Measurements from ENCODE around the gene TUBA3D. TPM values are rescaled to one million over a fixed set of nuclear protein-coding genes. Genes with fewer than 3 reads are reported as not detected.
"Not testable (repeated sequence)": the region's sequence is repeated elsewhere in the genome, so short reads cannot be mapped to it uniquely, and the experiment has no call there.

TUBA3D gene
- total RNA-seq, 1 experiment from 2014 or later: not detected

DNA sequence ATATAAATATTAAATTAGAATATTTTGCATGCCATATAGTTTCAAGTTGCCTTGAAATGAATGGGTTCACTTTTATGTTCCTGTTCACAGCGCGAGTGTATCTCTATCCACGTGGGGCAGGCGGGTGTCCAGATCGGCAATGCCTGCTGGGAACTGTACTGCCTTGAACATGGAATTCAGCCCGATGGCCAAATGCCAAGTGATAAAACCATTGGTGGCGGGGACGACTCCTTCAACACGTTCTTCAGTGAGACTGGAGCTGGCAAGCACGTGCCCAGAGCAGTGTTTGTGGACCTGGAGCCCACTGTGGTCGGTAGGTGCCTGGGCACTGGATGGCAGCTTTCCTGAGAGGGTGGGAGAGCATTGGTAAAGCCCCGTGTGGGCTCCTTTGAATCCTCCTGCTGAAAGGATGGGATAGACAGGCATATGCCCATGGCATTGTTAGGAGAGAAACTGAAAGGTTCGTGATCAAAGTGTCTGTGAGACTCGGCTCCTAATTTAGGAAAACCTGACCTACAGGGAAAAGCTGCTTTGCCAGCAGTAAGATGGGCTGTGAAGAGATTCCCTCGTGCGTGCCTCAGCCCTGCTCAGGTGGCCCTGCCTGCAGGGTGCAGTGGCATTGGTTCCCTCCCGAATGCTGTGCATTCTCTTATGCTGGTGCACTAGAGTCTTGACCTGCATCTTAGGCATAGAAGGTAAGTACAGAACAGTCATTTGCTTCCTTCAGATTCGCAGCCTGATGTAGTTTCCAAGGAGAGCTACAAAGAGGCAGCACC is 2.3 kb downstream of the TUBA3D start:
- not testable (repeated sequence) for H2AFZ ChIP-seq (ENCODE audit: low read length); H3K4me3 ChIP-seq (ENCODE audit: low read length); H3K9ac ChIP-seq (ENCODE audit: low read length); H3K4me2 ChIP-seq (ENCODE audit: low read depth, low read length, poor library complexity, severe bottlenecking); H3K9me2 ChIP-seq (replicated peaks; ENCODE audit: insufficient read depth, low read length); H3K4me1 ChIP-seq (ENCODE audit: low read length); H3K27ac ChIP-seq (ENCODE audit: low read length); H3K36me3 ChIP-seq (ENCODE audit: insufficient read depth, low read length); H3K79me2 ChIP-seq (ENCODE audit: low read length); H3K27me3 ChIP-seq (ENCODE audit: low read length); H4K20me1 ChIP-seq (ENCODE audit: insufficient read depth, low read depth, low read length); H3K9me3 ChIP-seq (ENCODE audit: low read length)
- DNase-seq: peak; percentile 20

- H3K27me3 ChIP-seq (ENCODE audit: low read length); H3K4me3 ChIP-seq (ENCODE audit: low read length); H3K9me3 ChIP-seq (ENCODE audit: low read length); H3K36me3 ChIP-seq (ENCODE audit: insufficient read depth, low read length); H2AFZ ChIP-seq (ENCODE audit: low read length); H3K4me1 ChIP-seq (ENCODE audit: low read length); H3K27ac ChIP-seq (ENCODE audit: low read length); H3K9ac ChIP-seq (ENCODE audit: low read length); H3K9me2 ChIP-seq (replicated peaks; ENCODE audit: insufficient read depth, low read length); H3K79me2 ChIP-seq (ENCODE audit: low read length); H4K20me1 ChIP-seq (ENCODE audit: insufficient read depth, low read depth, low read length); H3K4me2 ChIP-seq (ENCODE audit: low read depth, low read length, poor library complexity, severe bottlenecking): not testable (repeated sequence)
- DNase-seq: peak; percentile 19
These were observed 3.0 kb downstream of the TUBA3D start for GRCh38 chr2:131478850-131479461.

GRCh38 chr2:131480351-131480750 is 4.4 kb downstream of the TUBA3D start:
- not testable (repeated sequence) for DNase-seq; H3K27me3 ChIP-seq (ENCODE audit: low read length); H3K36me3 ChIP-seq (ENCODE audit: insufficient read depth, low read length); H3K4me2 ChIP-seq (ENCODE audit: low read depth, low read length, poor library complexity, severe bottlenecking); H2AFZ ChIP-seq (ENCODE audit: low read length); H3K4me1 ChIP-seq (ENCODE audit: low read length); H3K9me2 ChIP-seq (replicated peaks; ENCODE audit: insufficient read depth, low read length); H3K9me3 ChIP-seq (ENCODE audit: low read length); H3K9ac ChIP-seq (ENCODE audit: low read length); H3K4me3 ChIP-seq (ENCODE audit: low read length); H4K20me1 ChIP-seq (ENCODE audit: insufficient read depth, low read depth, low read length); H3K27ac ChIP-seq (ENCODE audit: low read length); H3K79me2 ChIP-seq (ENCODE audit: low read length)

GRCh38 chr2:131482506-131483155 is 6.7 kb downstream of the TUBA3D start:
- not testable (repeated sequence) for H3K27ac ChIP-seq (ENCODE audit: low read length); H4K20me1 ChIP-seq (ENCODE audit: insufficient read depth, low read depth, low read length); H3K9me2 ChIP-seq (replicated peaks; ENCODE audit: insufficient read depth, low read length); H3K4me3 ChIP-seq (ENCODE audit: low read length); H2AFZ ChIP-seq (ENCODE audit: low read length); DNase-seq; H3K4me2 ChIP-seq (ENCODE audit: low read depth, low read length, poor library complexity, severe bottlenecking); H3K9me3 ChIP-seq (ENCODE audit: low read length); H3K9ac ChIP-seq (ENCODE audit: low read length); H3K79me2 ChIP-seq (ENCODE audit: low read length); H3K36me3 ChIP-seq (ENCODE audit: insufficient read depth, low read length); H3K4me1 ChIP-seq (ENCODE audit: low read length); H3K27me3 ChIP-seq (ENCODE audit: low read length)

DNA sequence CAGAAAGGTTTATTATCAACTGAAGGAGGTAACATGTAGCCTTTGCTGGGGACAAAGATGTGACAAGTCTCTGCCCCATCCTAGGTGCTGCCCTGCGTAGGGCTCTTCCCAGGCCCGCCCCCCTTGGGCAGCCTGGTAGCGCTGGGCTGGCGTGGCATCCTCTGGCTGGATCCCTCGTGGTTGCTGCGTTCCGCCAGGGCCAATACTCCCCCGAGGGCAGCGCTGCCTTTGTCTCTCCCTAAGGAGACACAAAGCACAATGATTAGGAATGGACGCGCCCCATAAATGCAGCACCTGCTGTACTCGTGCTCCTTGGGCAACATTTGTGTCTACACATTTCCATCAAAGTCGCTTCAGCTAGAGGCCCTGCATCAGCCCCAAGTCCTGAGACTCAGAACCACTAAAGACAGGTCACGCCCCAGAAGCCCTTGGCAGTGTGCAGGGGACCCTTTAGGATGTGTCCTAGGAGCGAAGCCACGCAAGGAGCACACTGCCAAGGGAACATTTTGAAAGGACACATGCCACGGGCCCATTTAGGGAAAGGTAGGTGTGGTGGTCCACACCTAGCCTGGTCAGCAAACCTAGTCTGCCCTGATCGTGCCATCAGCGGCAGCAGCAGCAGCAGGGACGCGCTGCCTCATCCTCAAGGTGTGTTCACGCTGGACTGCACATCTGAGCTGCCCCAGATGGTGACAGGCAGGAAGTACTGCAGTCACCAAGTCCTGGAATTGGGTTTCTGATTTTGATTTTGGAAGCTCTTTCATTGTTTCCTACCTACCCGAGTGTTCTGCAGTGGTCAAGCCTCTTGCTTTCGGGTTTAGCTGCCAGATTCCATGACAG is 8.3 kb downstream of the TUBA3D start:
- H3K79me2 ChIP-seq (ENCODE audit: low read length): peaks cover 18% of the 10 kb centered on the region
- not testable (repeated sequence) for H2AFZ ChIP-seq (ENCODE audit: low read length); H3K4me2 ChIP-seq (ENCODE audit: low read depth, low read length, poor library complexity, severe bottlenecking); H3K36me3 ChIP-seq (ENCODE audit: insufficient read depth, low read length); H4K20me1 ChIP-seq (ENCODE audit: insufficient read depth, low read depth, low read length); H3K27me3 ChIP-seq (ENCODE audit: low read length); H3K9me2 ChIP-seq (replicated peaks; ENCODE audit: insufficient read depth, low read length); H3K9me3 ChIP-seq (ENCODE audit: low read length); H3K9ac ChIP-seq (ENCODE audit: low read length); H3K27ac ChIP-seq (ENCODE audit: low read length); H3K4me3 ChIP-seq (ENCODE audit: low read length); DNase-seq; H3K4me1 ChIP-seq (ENCODE audit: low read length)

DNA sequence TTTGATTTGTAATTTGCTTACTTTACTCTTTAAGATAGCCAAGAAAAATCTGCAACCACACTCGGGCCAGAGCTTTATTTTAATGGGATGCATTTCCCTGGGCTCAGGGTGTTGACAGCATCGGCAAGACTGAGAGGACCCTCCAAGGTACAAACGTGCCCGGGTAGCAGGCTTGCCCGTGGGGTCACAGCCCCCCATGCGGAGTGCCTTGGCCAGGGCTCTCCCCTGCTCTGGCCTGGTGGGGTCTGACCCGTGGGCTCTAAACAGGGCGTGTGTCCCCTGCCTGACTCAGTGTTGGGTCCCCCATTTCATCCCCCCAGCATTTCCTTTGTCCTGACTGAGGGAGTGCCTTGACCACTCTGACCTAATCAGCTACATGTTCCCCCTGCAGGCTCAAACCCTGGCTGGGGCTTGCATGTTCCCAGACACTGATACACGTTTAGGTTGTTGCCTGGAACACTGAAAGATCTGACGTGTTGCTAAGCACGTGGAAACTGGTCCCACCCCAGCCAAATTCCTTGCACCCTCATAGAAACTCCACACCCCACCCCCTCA is 9.1 kb downstream of the TUBA3D start:
- not testable (repeated sequence) for H3K4me2 ChIP-seq (ENCODE audit: low read depth, low read length, poor library complexity, severe bottlenecking); H3K9ac ChIP-seq (ENCODE audit: low read length); H3K36me3 ChIP-seq (ENCODE audit: insufficient read depth, low read length); H3K27me3 ChIP-seq (ENCODE audit: low read length); DNase-seq; H2AFZ ChIP-seq (ENCODE audit: low read length); H3K4me1 ChIP-seq (ENCODE audit: low read length); H3K27ac ChIP-seq (ENCODE audit: low read length); H3K4me3 ChIP-seq (ENCODE audit: low read length); H3K9me2 ChIP-seq (replicated peaks; ENCODE audit: insufficient read depth, low read length); H4K20me1 ChIP-seq (ENCODE audit: insufficient read depth, low read depth, low read length); H3K9me3 ChIP-seq (ENCODE audit: low read length)
- H3K79me2 ChIP-seq (ENCODE audit: low read length): peaks cover 23% of the 10 kb centered on the region

DNA sequence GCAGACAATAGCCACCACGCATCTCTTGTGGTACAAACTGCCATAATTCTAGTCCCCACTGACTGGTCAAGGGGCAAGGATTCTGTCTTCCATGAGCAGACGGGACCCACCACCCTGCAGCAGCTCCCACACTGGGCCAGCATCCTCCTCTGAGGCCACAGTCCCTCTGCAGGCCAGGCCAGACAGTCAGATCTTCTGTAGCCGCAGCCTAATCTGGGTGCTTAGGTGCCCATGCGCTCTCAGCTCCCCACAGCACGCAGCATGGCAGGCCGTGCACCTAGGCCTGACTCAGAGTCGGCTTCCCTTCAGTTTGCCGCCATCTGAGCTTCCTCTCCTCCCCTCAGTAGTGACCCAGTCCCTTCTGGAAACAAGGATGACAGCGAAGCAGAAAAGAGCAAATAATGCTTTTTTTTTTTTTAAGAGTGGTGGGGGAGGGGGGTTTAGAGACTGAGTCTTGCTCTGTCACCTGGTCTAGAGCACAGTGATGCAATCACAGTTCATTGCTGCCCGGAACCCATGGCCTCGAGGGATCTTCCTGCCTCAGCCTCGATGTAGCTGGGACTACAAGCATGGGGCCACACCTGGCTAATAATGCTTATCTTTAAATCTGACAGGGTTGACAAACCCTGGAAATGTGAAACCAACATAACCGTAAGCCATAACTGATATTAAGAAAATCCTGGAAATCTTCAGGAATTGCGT is 10.4 kb downstream of the TUBA3D start:
- H3K9me3 ChIP-seq (ENCODE audit: low read length); H3K36me3 ChIP-seq (ENCODE audit: insufficient read depth, low read length); H3K4me2 ChIP-seq (ENCODE audit: low read depth, low read length, poor library complexity, severe bottlenecking); DNase-seq; H3K9me2 ChIP-seq (replicated peaks; ENCODE audit: insufficient read depth, low read length); H3K27ac ChIP-seq (ENCODE audit: low read length); H3K27me3 ChIP-seq (ENCODE audit: low read length); H3K4me3 ChIP-seq (ENCODE audit: low read length); H3K9ac ChIP-seq (ENCODE audit: low read length); H2AFZ ChIP-seq (ENCODE audit: low read length); H4K20me1 ChIP-seq (ENCODE audit: insufficient read depth, low read depth, low read length): not testable (repeated sequence)
- peaks cover 37% of the 10 kb centered on the region for H3K79me2 ChIP-seq (ENCODE audit: low read length)
- peaks cover 17% of the 10 kb centered on the region for H3K4me1 ChIP-seq (ENCODE audit: low read length)
